Esophagus squamous epithelium (tissue), 4 donors: ENCODE measurements around the gene PRKCA.

Source experiments
- CTCF ChIP-seq, 6 experiments: fragments of 450-650 bp in 4 of 6; fragments of 200-600 bp in 2 of 6; sonication (generic) in 2 of 6; IDR thresholded peaks; one replicate each; pipeline ENCODE4 v1.5.1; 2016 to 2019; ENCODE audit warnings: antibody characterized with exemption in 6 of 6, mild to moderate bottlenecking in 4 of 6, moderate library complexity in 4 of 6
- POLR2A ChIP-seq, 4 donors: fragments of 450-650 bp; IDR thresholded peaks; one replicate each; pipeline ENCODE4 v1.6.1; 2017; ENCODE audit warnings: antibody characterized with exemption in 4 of 4, mild to moderate bottlenecking in 4 of 4, moderate library complexity in 3 of 4

DNA sequence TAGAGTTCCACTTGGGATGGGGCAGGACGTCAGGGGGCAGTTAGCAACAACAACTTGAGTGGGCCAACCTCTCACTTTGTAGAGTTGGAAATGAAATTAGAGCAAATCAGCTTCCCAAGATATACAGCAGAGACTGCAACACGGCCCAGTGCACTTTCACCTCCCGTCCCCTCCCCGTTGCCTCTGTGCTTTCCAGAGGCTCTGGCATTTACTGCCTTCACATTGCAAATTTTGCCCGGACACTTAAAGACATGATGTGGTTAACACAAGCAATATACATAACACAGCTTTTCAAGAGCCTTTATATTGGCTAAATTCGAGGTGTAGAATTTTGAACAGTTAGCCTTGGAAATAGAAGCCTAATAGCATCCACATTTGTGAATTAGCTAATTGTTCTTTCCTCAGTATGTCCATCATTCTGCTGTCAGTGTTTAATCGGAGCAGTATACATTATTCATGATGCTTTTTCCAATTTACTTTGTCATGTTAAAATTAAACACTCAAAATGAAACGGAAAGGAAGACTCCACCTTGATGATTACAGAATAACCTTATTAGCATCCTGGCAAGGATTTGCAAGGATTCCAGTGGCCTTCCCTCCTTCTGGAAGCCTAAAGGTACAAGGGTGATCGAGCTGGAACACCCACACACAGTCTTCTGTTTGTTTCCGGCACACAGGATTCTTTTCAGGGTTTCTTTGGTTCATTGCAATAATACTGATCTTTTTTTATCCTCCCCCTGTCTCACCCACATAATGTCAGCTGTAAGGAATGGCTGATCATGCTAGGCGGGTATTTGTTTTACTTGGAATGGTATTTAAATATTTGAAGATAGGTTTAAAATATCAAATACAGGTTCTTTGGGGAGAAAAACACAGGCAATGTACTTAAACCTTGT lies 341.6 kb downstream of the PRKCA start:
- TF ChIP-seq CTCF (IDR thresholded peaks at IDR 0.05), result no peak
- TF ChIP-seq POLR2A (IDR thresholded peaks at IDR 0.05), result no peak
